Stimulated activated CD4-positive, alpha-beta T cell treated with anti-CD3 and anti-CD28 coated beads, TNF-alpha, amount 100 ng/mL, for 24 hours (primary cell): Measurements from ENCODE around the gene GSE1.
A peak's percentile ranks its signal among the peaks of the same experiment; 100 is the strongest.

Source experiments
- DNase-seq, 3 experiments: peaks; one replicate each; pipeline ENCODE4 v3.0.0-alpha.2; 2020; ENCODE audit warnings: low read depth in 3 of 3

The GSE1 gene

GRCh38 chr16:85612801-85613603, at the start of gene GSE1:
TSS of gene GSE1 (plus strand) at chr16:85613322. CDS start at chr16:85613392, 70 bp downstream.
- DNase-seq = peak in 2 of 3 experiments; percentile 22 to 73

- DNase-seq = no peak
Measured at GRCh38 chr16:85563515-85564276, 49.4 kb upstream of the GSE1 start.

GRCh38 chr16:85564277-85565051, 48.7 kb upstream of the GSE1 start:
- peak in 1 of 3 experiments; percentile 43 for DNase-seq

GRCh38 chr16:85565340-85565739, 47.8 kb upstream of the GSE1 start:
- DNase-seq = no peak

DNA sequence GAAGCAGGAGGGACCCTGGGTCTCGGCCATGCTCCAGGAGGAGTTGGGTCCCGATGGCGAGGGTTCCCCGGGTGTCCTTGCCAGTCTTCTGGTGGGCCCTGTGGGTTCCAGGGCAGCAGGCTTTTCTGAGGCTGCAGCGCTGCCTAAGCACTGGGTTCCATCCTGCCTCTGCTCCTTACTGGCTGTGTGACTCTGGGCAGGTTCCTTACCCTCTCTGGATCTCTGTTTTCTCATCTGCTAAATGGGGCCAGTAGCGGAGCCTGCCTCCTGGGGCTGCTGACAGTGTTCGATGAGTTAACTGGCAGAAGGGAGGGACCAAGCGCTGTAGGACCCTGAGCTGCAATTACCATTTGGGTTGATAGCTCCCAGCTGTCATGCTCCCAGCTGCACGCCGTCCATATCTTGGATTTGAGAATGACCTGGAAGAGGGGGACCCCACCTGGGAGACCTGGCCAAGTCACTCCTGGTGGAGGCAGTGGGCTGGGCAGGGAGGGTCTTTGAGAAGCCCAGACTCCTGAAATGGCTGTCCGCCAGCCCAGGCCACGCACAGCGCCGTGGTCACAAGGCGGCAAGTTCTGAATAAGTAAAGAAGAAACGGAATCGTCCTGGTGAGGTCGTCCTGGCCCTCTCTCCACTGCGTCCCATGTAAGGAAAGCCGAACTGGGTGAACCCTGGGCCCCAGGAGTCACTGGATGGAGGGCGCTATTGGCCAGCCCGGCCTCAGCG, 47.2 kb upstream of the GSE1 start:
- DNase-seq = no peak

DNA sequence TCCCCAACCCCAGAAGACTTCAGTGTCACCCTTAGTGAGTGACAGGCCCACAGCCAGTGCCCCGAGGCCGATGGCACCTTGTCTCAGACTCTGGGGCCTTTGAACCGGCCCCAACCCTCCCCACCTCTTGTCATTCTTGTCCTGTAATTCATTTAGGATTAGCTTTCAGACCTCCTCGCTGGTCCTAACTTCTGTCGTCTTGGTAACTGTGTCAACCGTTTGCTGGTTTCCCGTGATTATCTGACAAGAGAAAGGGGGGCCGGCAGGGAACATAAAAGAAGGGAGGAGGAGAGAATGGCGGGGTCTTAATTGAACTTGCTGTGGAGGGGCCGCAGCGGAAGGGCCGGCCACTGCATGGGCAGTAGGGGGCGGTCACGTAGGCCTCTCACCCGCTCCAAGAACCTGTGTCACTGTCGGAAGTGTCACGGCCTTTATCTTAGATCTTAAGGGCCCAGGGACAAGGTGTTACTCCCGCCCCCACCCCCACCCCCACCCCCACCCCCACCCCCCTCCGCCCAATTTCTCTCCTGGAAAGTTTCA, 46.5 kb upstream of the GSE1 start:
- DNase-seq = no peak

DNA sequence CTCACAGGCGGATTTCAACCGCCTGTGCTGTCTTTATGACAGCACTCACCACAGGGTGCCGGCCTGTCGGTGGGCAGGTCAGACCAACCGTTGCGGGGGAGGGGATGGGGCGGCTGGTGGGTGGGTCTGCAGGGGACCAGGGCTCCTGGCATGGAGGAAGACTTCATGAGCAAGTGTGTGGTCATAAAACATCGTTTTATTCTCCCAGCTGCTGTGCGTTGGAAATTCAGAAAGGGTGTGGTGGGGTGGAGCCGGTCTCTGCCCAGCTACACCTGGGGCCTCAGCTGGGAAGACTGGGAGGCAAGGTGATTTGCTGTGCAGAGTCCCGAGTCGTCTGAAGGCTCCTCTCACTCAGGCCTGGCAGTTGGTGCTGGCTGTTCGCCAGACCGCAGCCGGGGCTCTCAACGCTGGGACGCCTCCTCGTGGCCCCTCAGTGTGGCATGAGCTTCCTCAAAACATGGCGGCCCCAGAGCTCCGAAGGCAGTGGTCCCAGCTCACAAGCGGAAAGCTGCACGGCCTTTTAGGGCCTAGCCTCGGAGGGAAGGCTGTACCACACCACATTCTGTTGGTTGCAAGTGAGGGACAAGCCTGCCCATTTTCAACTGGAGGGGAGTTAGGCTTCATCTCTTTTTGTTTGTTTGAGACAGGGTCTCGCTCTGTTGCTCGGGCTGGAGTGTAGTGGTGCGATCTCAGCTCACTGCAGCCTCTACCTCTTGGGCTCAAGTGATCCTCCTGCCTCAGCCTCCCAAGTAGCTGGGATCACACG, 45.8 kb upstream of the GSE1 start:
- no peak for DNase-seq

- no peak for DNase-seq
Measured at GRCh38 chr16:85567935-85568334, 45.2 kb upstream of the GSE1 start.

- no peak for DNase-seq
Measured at GRCh38 chr16:85568519-85568918, 44.6 kb upstream of the GSE1 start.

DNA sequence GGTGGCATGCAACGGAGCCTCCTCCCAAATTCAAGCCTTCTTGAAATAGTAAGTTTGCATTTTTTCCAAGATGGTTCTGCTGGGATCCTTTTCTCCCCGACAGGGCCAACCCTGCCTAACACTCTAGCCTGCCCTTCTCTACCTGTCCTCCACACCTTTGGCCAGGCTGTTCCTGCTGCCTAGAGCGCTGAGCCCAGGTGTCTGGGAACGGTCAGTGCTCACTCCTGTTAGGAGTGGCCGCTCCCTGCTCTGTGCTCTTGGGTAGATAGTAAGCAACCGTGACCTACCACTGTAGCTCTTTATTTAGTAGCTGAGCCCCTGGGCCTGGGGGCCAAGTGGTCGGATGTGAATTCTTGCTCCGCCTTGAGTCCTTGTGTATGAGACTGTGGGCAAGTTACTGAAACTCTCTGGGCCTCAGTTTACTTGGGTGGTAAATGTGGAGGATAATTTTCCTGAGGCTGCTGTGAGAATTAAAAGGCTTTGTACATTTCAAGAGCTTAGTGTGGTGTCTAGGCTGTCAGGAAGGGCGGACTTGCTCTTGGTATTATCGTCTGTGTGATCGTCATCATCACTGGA, 44.0 kb upstream of the GSE1 start:
- no peak for DNase-seq

- no peak for DNase-seq
Measured at GRCh38 chr16:85569615-85570212, 43.4 kb upstream of the GSE1 start.

DNA sequence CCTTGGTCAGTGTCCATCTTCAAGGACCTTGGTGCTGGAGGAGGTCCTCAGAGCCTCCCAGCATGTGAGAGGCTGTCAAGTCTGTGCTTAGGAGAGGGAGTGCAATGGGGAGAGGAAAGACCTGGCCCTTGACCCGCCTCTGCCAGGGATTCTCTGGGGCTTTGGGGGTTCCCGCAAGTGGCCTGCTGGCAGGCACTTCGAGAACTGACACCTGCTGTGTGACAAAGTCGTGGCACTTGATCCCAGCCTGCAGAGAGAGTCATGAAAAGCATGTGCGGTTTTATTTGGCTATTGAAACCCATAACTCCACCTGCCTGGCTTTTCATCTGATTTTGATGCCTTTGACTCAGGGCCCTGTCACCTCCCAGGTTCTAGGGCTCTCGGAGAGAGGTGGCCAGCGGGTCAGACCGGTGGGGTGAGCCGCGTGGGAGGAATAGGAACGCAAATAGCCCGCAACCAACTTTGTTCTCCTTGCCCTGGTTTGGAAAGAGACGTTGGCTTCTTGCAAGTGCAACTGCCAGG, 42.8 kb upstream of the GSE1 start:
- DNase-seq = no peak

DNA sequence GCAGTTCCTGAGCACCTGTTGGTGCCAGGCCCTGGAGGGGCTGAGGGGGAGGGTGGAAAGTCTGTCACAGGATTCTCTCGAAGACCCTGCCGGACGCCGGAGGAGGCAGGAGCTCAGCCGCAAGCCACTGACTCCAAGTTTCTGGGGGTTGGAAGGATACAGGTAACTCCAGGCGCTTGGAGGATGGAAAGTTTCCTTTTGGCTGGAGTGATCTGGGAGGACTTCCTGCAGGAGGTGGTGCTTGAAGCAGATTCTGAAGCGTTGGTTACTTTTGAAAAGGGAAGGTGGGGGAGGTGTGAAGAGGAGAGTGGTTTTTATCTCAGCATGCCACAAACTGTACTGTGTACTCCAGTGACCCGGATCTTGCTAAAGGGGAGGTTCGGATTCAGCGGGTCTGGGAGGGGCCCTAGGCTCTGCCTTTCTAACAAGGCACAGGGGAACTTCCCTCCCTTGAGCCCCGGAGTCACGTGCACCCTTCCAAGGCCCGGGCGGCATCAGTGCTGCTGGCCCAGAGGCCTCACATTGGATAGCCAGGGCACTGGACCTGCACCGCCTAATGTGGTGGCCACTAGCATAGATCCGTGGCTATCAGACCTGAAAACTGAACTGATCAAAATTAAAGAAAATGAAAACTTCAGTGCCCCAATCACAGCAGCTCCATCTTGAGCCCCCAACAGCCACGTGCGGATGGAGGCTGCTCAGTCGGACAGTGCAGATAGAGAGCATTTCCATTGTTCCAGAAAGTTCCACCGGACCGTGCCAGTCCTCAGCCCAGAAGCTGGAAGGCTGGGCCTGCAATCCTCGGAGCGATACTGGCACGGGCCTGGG, 42.2 kb upstream of the GSE1 start:
- no peak for DNase-seq

DNA sequence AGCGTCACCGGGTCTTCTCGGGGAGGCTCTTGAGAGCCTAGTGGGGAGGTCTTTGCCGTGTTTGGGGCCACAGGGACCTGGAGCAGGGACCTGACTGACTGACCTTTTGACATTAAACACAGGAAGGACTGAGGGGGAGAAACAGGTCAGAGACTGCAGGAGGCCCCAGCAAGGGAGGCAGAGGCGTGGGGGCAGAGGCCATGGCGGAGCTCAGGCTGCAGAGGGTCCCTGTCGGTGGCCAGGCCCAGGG, 41.6 kb upstream of the GSE1 start:
- no peak for DNase-seq

- no peak for DNase-seq
Measured at GRCh38 chr16:85571813-85572619, 41.1 kb upstream of the GSE1 start.

DNA sequence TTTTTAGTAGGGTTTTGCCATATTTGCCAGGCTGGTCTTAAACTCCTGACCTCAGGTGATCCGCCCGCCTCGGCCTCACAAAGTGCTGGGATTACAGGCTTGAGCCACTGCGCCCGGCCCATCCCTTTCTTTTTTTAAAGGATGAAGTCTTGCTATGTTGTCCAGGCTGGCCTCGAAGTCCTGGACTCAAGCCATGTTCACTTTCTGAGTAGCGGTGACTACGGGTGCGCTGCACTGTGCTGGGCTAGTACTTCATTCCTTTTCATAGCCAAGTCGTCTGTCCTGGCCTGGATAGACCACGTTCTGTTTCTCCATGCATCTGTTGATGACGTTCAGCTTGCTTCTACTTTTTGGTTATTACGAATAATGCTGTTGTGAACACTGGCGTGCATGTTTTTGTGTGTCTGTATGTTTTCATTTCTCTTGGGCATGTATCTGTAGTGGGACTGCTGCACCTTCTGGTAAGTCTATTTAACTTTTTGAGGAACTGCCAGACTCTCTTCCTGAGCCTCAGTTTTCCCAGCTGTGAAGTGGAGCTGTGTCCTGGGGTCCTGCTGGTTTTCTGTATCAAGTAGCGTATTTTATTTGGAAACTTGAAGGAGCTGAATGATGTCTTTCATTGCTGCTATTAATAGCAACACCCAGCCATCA, 40.0 kb upstream of the GSE1 start:
- DNase-seq = no peak
